Gastroesophageal sphincter (tissue), 4 donors: Measurements from ENCODE around the gene ABL2. TPM values are rescaled to one million over a fixed set of nuclear protein-coding genes. Genes with fewer than 3 reads are reported as not detected.

ENCODE experiments used
- ATAC-seq: fragments of 150-250 bp; one replicate; pipeline ENCODE4 v1.9.1; 2016; ENCODE audit warnings: mild to moderate bottlenecking, moderate library complexity
- H3K27ac ChIP-seq, 4 donors: fragments of 200-600 bp; sonication (generic) in 3 of 4; 1 replicate in 3 of 4; 2 replicates in 1 of 4; pipeline ENCODE4 v1.5.1; 2016 to 2019
- H3K27me3 ChIP-seq: fragments of 200-600 bp; sonication (generic); one replicate; pipeline ENCODE4 v1.5.1; 2019
- H3K36me3 ChIP-seq, 2 donors: fragments of 200-600 bp; sonication (generic); one replicate each; pipeline ENCODE4 v1.5.1; 2019; ENCODE audit warnings: control low read depth in 1 of 2
- H3K4me1 ChIP-seq, 3 donors: fragments of 200-600 bp; sonication (generic); 1 replicate in 2 of 3; 2 replicates in 1 of 3; pipeline ENCODE4 v1.5.1; 2016 to 2019; ENCODE audit warnings: control low read depth in 2 of 3
- H3K4me3 ChIP-seq, 2 donors: fragments of 200-600 bp; sonication (generic); one replicate each; pipeline ENCODE4 v1.5.1; 2019; ENCODE audit warnings: mild to moderate bottlenecking in 1 of 2, moderate library complexity in 1 of 2
- H3K9me3 ChIP-seq, 3 donors: fragments of 200-600 bp; sonication (generic); one replicate each; pipeline ENCODE4 v1.5.1; 2017 to 2019; ENCODE audit warnings: control low read depth in 2 of 3
- EP300 ChIP-seq: sonication (generic); formaldehyde crosslinking; IDR thresholded peaks from one replicate; pipeline ENCODE4 v1.6.1; 2017; ENCODE audit warnings: antibody characterized with exemption, mild to moderate bottlenecking
- POLR2A ChIP-seq, 2 donors: fragments of 450-650 bp; IDR thresholded peaks; one replicate each; pipeline ENCODE4 v1.6.1; 2017; ENCODE audit warnings: antibody characterized with exemption in 2 of 2, mild to moderate bottlenecking in 2 of 2, moderate library complexity in 1 of 2
- POLR2AphosphoS5 ChIP-seq: sonication (generic); formaldehyde crosslinking; IDR thresholded peaks from one replicate; pipeline ENCODE4 v1.6.1; 2017; ENCODE audit warnings: antibody characterized with exemption
- WGBS, 2 donors: methylation state at CpG; one replicate each; pipeline ENCODE4 v1.1.5; 2018; ENCODE audit warnings: low coverage in 1 of 2; 5-methylcytosine and 5-hydroxymethylcytosine counted together
- total RNA-seq, 4 donors: library from RNA; depleted of rRNA; stranded (reverse); fragments of >200 nt; gene quantifications; one replicate each; pipeline ENCODE4 v1.1.0, GENCODE V29; 2016
- TF ChIP-seq, protein P1 (sequence below), 4 experiments: fragments of 200-600 bp in 2 of 4; fragments of 450-650 bp in 2 of 4; sonication (generic) in 1 of 4; IDR thresholded peaks; one replicate each; pipeline ENCODE4 v1.5.1; 2017 to 2019; ENCODE audit warnings: antibody characterized with exemption in 4 of 4, mild to moderate bottlenecking in 2 of 4, moderate library complexity in 2 of 4

ABL2 gene
- total RNA-seq, 4 donors from 2014 or later: 11.8 to 22.2 (median 17.2) TPM

DNA sequence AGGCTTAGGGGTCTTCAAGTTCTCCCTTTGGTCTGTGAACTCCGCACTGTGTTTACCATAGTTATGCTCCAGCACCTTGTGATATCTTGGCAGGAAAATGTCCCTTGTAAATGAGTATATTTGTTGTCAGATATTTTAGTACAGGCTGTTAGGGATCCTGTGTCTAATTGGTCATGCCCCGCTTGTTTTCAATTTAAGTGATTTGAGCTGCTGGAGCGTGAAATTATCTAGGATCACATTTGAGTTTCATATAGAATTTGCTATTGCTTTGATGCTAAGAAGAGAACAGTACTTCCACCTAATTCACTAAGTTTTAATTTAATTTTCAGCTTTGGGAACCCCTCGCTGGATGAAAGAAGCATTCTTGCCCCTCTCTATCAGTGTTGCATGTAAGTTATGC, 163.0 kb downstream of the ABL2 start:
- ATAC-seq: no peak
- no peaks in the 10 kb centered on the region for H3K27me3 ChIP-seq

GRCh38 chr1:179061360-179062282, 167.9 kb downstream of the ABL2 start:
- no peak for ATAC-seq
- no peak overlapping the region for H3K27ac ChIP-seq
- no peaks in the 10 kb centered on the region for H3K4me1 ChIP-seq
- no peaks in the 10 kb centered on the region for H3K9me3 ChIP-seq
- WGBS, 2 donors: 84 to 98% methylated on average over 6 to 7 of the region's 8 CpGs
- TF ChIP-seq EP300: no peak
- no peak for TF ChIP-seq POLR2AphosphoS5
- TF ChIP-seq, protein P1, sequence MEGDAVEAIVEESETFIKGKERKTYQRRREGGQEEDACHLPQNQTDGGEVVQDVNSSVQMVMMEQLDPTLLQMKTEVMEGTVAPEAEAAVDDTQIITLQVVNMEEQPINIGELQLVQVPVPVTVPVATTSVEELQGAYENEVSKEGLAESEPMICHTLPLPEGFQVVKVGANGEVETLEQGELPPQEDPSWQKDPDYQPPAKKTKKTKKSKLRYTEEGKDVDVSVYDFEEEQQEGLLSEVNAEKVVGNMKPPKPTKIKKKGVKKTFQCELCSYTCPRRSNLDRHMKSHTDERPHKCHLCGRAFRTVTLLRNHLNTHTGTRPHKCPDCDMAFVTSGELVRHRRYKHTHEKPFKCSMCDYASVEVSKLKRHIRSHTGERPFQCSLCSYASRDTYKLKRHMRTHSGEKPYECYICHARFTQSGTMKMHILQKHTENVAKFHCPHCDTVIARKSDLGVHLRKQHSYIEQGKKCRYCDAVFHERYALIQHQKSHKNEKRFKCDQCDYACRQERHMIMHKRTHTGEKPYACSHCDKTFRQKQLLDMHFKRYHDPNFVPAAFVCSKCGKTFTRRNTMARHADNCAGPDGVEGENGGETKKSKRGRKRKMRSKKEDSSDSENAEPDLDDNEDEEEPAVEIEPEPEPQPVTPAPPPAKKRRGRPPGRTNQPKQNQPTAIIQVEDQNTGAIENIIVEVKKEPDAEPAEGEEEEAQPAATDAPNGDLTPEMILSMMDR (IDR thresholded peaks at IDR 0.05): no peak
- no peak for TF ChIP-seq POLR2A (IDR thresholded peaks at IDR 0.05)
- H3K36me3 ChIP-seq: peaks cover 0 to 62% of the 10 kb centered on the region in 2 donors
- H3K27me3 ChIP-seq: no peaks in the 10 kb centered on the region
- no peak overlapping the region for H3K4me3 ChIP-seq

More for the DNA sequence above, 163.0 kb downstream of the ABL2 start:
- Histone ChIP-seq H3K36me3 (peaks cover 0 to 87% of the 10 kb centered on the region in 2 donors), H3K9me3 (no peaks in the 10 kb centered on the region), H3K4me1 (no peaks in the 10 kb centered on the region), H3K4me3 (no peak overlapping the region), H3K27ac (no peak overlapping the region)
- 98 to 100% methylated on average over 4 of the region's 4 CpGs for WGBS, 2 donors
- no peak for TF ChIP-seq POLR2AphosphoS5
- TF ChIP-seq, protein P1 (IDR thresholded peaks at IDR 0.05): no peak
- TF ChIP-seq POLR2A (IDR thresholded peaks at IDR 0.05): no peak
- no peak for TF ChIP-seq EP300

DNA sequence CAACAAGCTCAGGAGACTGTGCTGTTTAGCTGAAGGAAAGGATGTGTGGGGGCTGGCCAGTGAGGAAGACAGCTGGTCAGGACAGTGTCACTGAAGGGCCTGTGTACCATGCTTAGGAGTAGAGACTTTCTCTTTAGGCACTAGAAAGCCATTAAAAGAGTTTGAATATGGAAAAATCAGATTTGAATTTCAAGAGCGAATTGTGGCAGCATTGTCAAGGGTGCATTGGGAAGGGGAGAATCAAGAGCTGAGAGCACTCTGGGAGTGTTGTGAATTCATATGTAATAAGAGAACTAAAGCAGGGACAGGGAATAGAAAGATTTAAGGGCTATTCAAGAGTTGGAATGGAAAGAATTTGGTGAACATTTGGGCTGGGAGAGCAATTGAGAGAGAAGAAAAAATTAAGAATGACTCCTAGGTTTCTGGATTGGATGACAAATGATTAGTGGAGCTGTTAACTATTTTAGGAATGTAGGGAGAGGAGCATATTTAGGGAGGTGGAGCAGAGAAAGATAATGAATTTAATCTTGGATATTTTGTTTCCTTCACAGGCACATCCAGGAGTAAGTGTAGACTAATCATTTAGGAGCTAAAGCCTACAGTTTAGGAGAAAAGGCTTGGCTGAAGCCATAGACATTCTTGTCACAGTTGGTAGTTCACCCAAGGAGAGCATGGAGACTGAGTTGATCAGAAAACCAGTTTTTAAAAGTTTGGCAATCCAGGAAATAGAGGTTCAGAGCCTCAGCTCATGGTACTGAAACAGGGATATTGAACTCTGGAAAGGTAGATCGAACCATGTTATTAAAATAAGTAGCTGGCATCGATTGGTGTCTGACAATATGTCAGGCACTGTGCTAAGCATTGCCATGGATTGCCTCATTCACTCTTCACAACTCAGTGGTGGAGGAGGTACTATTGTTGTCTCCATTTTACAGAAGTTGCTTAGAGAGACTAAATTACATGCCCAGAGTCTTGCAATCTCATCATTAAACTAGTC, 170.7 kb downstream of the ABL2 start:
- Histone ChIP-seq H3K4me1 (no peaks in the 10 kb centered on the region), H3K27ac (no peak overlapping the region), H3K4me3 (no peak overlapping the region), H3K36me3 (peaks cover 0 to 55% of the 10 kb centered on the region in 2 donors), H3K9me3 (no peaks in the 10 kb centered on the region), H3K27me3 (no peaks in the 10 kb centered on the region)
- no peak for ATAC-seq
- WGBS, 2 donors: 87 to 91% methylated on average over 3 of the region's 3 CpGs
- TF ChIP-seq POLR2AphosphoS5 (no peak), EP300 (no peak), POLR2A (IDR thresholded peaks at IDR 0.05) (no peak)
- TF ChIP-seq, protein P1 (IDR thresholded peaks at IDR 0.05): no peak

GRCh38 chr1:179055937-179056336, 173.5 kb downstream of the ABL2 start:
- no peaks in the 10 kb centered on the region for H3K27me3 ChIP-seq
- no peaks in the 10 kb centered on the region for H3K9me3 ChIP-seq
- no peak overlapping the region for H3K27ac ChIP-seq
- H3K4me3 ChIP-seq: no peak overlapping the region
- no peak for ATAC-seq
- 88 to 96% methylated on average over 2 of the region's 2 CpGs for WGBS, 2 donors
- TF ChIP-seq, protein P1 (IDR thresholded peaks at IDR 0.05): no peak
- TF ChIP-seq POLR2AphosphoS5 (no peak), POLR2A (IDR thresholded peaks at IDR 0.05) (no peak), EP300 (no peak)
- peaks cover 0 to 46% of the 10 kb centered on the region in 2 donors for H3K36me3 ChIP-seq
- no peaks in the 10 kb centered on the region for H3K4me1 ChIP-seq
